AG09319 (cell line): ENCODE measurements around the gene TCEAL5.
"Not testable (repeated sequence)": the region's sequence is repeated elsewhere in the genome, so short reads cannot be mapped to it uniquely, and the experiment has no call there.

Experiments
- DNase-seq: peaks from one replicate; pipeline ENCODE4 v3.0.0-alpha.2; 2010; ENCODE audit warnings: low read depth; ENCODE audit errors: extremely low read depth
- CTCF ChIP-seq: IDR thresholded peaks from 2 replicates; pipeline ENCODE4 v1.5.1; 2011; ENCODE audit warnings: low read depth, mild to moderate bottlenecking, inconsistent platforms, low read length, moderate library complexity

TCEAL5 gene

GRCh38 chrX:103233263-103233662 lies 43.3 kb downstream of the TCEAL5 start:
- DNase-seq = no peak
- TF ChIP-seq CTCF = no peak

- not testable (repeated sequence) for DNase-seq
Observed at GRCh38 chrX:103225918-103226317, 50.6 kb downstream of the TCEAL5 start.
